Omental fat pad (tissue), 4 donors: Measurements from ENCODE around the gene ADRB2. TPM values are rescaled to one million over a fixed set of nuclear protein-coding genes. Genes with fewer than 3 reads are reported as not detected.

ENCODE experiments used
- ATAC-seq: fragments of 150-250 bp; one replicate; pipeline ENCODE4 v1.9.1; 2016; ENCODE audit warnings: mild to moderate bottlenecking, moderate library complexity; ENCODE audit not compliant: low FRiP score
- DNase-seq: peaks from one replicate; pipeline ENCODE4 v3.0.0-alpha.2; 2019; ENCODE audit warnings: low spot score
- total RNA-seq, 4 donors: library from RNA; depleted of rRNA; stranded (reverse); fragments of >200 nt; gene quantifications; one replicate each; pipeline ENCODE4 v1.1.0, GENCODE V29; 2016
- TF ChIP-seq, protein P1 (sequence below), 3 donors: fragments of 450-650 bp; IDR thresholded peaks; one replicate each; pipeline ENCODE4 v1.5.1; 2016 to 2017; ENCODE audit warnings: antibody characterized with exemption in 3 of 3, mild to moderate bottlenecking in 3 of 3, moderate library complexity in 2 of 3

ADRB2 gene
- total RNA-seq, 4 donors from 2014 or later = 20.5 to 68.7 (median 37.4) TPM

DNA sequence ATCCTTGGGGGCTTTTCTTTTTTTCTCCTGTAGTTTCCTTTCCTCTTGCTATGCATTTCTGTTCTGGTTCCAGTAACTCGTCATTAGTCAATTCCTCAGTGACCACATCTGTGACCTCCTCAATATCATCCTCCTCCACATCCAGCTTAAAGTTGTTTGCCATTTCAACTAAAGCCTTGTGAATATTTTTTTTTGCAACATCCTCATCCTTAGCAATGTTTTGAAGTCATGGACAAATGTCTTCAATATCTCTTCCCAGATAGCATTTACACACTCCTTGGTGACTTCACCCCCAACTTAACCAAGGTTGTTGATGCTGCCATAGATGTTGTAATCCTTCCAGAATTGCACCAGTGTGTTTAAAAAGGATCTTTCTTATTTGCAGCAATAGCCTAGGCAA is 14.7 kb upstream of the ADRB2 start:
- ATAC-seq = no peak
- no peak for DNase-seq
- TF ChIP-seq, protein P1, sequence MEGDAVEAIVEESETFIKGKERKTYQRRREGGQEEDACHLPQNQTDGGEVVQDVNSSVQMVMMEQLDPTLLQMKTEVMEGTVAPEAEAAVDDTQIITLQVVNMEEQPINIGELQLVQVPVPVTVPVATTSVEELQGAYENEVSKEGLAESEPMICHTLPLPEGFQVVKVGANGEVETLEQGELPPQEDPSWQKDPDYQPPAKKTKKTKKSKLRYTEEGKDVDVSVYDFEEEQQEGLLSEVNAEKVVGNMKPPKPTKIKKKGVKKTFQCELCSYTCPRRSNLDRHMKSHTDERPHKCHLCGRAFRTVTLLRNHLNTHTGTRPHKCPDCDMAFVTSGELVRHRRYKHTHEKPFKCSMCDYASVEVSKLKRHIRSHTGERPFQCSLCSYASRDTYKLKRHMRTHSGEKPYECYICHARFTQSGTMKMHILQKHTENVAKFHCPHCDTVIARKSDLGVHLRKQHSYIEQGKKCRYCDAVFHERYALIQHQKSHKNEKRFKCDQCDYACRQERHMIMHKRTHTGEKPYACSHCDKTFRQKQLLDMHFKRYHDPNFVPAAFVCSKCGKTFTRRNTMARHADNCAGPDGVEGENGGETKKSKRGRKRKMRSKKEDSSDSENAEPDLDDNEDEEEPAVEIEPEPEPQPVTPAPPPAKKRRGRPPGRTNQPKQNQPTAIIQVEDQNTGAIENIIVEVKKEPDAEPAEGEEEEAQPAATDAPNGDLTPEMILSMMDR (IDR thresholded peaks at IDR 0.05) = no peak

DNA sequence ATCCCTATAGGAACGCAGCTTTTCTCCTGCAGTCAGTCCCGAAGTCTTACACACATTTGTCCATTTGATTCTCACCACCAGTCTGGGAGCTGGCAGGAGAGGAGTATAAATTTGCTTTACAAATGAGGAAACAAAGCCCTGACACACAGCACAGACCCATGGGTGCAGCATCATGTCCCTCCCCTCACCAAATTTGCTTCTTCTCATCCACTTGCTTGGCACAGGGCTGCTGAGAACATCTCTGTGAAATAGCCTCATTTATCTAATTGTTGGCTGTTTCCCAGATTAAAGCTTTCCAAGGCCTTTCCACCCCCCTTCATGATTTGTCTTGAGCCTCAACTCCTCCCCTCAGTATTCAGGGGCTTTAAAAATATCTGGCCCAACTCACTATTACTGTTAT is 11.3 kb upstream of the ADRB2 start:
- ATAC-seq (no peak), DNase-seq (no peak)
- TF ChIP-seq, protein P1 (IDR thresholded peaks at IDR 0.05) = no peak

DNA sequence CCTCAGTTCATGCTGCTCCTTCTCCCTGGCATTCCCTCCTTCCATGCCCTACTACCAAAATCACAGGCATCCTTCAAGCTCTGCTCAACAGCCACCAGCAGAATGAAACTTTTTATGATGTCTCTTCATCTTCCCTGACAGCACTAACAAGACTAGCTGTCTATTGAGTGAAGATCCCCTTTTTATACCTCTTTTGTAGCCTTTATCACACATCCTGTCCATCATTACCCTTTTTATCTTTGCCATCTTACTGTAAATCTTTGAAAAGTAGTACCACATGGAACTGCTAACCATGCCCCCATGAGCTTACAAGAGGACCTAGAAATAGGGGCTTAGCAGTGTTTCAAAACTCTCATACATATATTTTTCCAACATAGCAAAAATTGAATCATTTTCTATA is 10.8 kb upstream of the ADRB2 start:
- no peak for ATAC-seq
- TF ChIP-seq, protein P1 (IDR thresholded peaks at IDR 0.05) = no peak
- DNase-seq = no peak

DNA sequence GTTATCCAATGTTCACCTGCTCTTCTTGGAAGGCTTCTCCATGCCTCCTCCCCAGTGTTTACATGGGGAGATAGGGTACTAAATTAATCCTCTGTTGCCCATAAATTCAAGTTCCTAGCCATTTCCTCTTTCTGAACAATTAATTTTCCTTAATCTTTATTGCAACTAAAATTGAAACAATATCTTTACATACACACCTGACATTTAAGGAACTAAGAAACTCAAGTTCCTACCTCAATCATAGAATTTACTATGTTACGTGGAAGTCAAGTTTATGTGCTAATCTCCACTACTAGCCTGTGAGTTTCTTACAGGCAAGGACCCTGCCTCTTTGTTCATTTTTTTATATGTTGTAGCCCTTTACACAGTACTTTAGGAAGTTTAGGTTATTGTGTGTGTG is 10.1 kb upstream of the ADRB2 start:
- no peak for DNase-seq
- no peak for ATAC-seq
- TF ChIP-seq, protein P1 (IDR thresholded peaks at IDR 0.05) = no peak

DNA sequence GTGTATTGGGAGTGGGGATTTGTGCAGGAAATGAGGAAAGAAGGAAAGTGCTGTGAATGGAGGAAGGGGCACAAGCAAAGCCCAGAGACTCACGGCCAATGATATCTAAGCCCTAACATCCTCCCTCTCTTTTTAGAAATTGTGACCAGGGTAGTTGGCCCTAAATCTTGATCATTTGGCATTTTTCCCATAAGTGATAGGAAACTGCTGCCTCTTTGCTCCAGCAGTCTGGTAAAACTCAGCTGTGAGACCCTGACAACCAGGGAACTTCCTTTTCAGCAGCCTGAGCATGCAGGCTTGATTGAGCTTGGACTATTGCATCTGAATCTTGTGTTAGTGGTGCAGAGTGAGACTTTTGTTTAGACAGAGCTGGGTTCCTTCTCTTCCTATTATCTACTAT is 9.6 kb upstream of the ADRB2 start:
- TF ChIP-seq, protein P1 (IDR thresholded peaks at IDR 0.05) = no peak
- ATAC-seq = no peak
- DNase-seq = no peak

DNA sequence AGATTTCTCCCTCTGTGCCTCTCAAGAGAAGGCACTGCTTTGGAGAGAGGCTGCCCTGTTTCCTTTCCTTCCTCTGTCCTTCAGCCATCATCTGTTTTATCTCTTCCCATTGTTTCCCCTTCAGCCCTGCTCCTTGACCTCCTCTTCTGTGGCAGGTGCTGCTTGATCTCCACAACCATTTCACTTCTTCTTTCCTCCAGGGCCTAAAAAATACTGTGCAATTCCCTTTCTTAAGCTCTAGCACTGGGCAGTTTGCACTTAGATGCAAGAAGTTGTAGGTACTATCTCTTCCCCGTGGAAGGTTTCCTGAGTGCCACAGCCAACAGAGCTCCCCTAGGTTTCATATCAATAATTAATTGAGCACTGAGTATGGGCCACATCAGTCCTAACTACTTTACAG is 8.8 kb upstream of the ADRB2 start:
- no peak for ATAC-seq

More for the DNA sequence above, 8.8 kb upstream of the ADRB2 start:
- no peak for DNase-seq
- TF ChIP-seq, protein P1 (IDR thresholded peaks at IDR 0.05) = no peak
